Naive thymus-derived CD4-positive, alpha-beta T cell (primary cell): ENCODE measurements around the gene PCDH8. TPM values are rescaled to one million over a fixed set of nuclear protein-coding genes. Genes with fewer than 3 reads are reported as not detected.

Experiments
- ATAC-seq: fragments of 150-1000 bp; cut with Tn5 transposase; 2 replicates; pipeline ENCODE4 v1.10.0; 2021; ENCODE audit warnings: mild to moderate bottlenecking, moderate library complexity
- CTCF ChIA-PET: fragments of 350-600 bp; sonication (Branson Sonifier 250); formaldehyde crosslinking; loops from one replicate; lab custom pipeline; 2021; ENCODE audit warnings: antibody characterized with exemption; lab: Charles Lee
- POLR2A ChIA-PET: fragments of 350-600 bp; sonication (Branson Sonifier 250); formaldehyde crosslinking; loops from one replicate; lab custom pipeline; 2021; ENCODE audit warnings: antibody characterized with exemption, inconsistent platforms; lab: Charles Lee
- DNase-seq, 9 donors: peaks; one replicate each; pipeline versions ENCODE4 v3.0.0 to v3.0.0-alpha.2; 2020 to 2022; ENCODE audit warnings: mixed read lengths in 1 of 9
- H3K27ac ChIP-seq: one replicate; pipeline ENCODE4 v1.7.0; 2013; ENCODE audit warnings: mild to moderate bottlenecking, low read depth, low read length, moderate library complexity
- H3K27me3 ChIP-seq, 2 donors: one replicate each; pipeline ENCODE4 v1.7.0; 2013; ENCODE audit warnings: low read length in 2 of 2, mild to moderate bottlenecking in 2 of 2, moderate library complexity in 2 of 2; ENCODE audit not compliant: control insufficient read depth in 2 of 2, insufficient read depth in 2 of 2
- H3K36me3 ChIP-seq, 3 experiments: 1 replicate in 2 of 3; 2 replicates in 1 of 3; pipeline ENCODE4 v1.7.0; 2013; ENCODE audit warnings: low read length in 3 of 3, mild to moderate bottlenecking in 3 of 3, moderate library complexity in 1 of 3; ENCODE audit not compliant: insufficient read depth in 3 of 3, control insufficient read depth in 2 of 3
- H3K4me1 ChIP-seq, 2 donors: one replicate each; pipeline ENCODE4 v1.7.0; 2013; ENCODE audit warnings: low read length in 2 of 2, mild to moderate bottlenecking in 2 of 2, moderate library complexity in 1 of 2; ENCODE audit not compliant: control insufficient read depth in 2 of 2, insufficient read depth in 2 of 2
- H3K4me3 ChIP-seq: 2 replicates; pipeline ENCODE4 v1.7.0; 2013; ENCODE audit warnings: mild to moderate bottlenecking, low read length
- H3K9me3 ChIP-seq, 3 experiments: 1 replicate in 2 of 3; 2 replicates in 1 of 3; pipeline ENCODE4 v1.7.0; 2013; ENCODE audit warnings: low read length in 3 of 3; ENCODE audit not compliant: control insufficient read depth in 2 of 3
- H3K27ac Mint-ChIP-seq, 9 donors: one replicate each; pipeline ENCODE4 v1.8.0; 2020 to 2022; ENCODE audit warnings: mixed read lengths in 9 of 9, mild to moderate bottlenecking in 8 of 9, moderate library complexity in 5 of 9, inconsistent platforms in 2 of 9
- H3K27me3 Mint-ChIP-seq, 5 donors: one replicate each; pipeline ENCODE4 v1.8.0; 2021 to 2022; ENCODE audit warnings: mixed read lengths in 5 of 5, mild to moderate bottlenecking in 1 of 5
- H3K36me3 Mint-ChIP-seq, 5 donors: one replicate each; pipeline ENCODE4 v1.8.0; 2020 to 2022; ENCODE audit warnings: mixed read lengths in 5 of 5, mild to moderate bottlenecking in 3 of 5, inconsistent platforms in 1 of 5
- H3K4me1 Mint-ChIP-seq, 7 donors: one replicate each; pipeline ENCODE4 v1.8.0; 2020 to 2022; ENCODE audit warnings: mixed read lengths in 7 of 7, mild to moderate bottlenecking in 3 of 7, inconsistent platforms in 1 of 7
- H3K4me3 Mint-ChIP-seq, 10 donors: one replicate each; pipeline ENCODE4 v1.8.0; 2020 to 2022; ENCODE audit warnings: mild to moderate bottlenecking in 10 of 10, mixed read lengths in 10 of 10, moderate library complexity in 6 of 10, inconsistent platforms in 2 of 10
- H3K9me3 Mint-ChIP-seq, 11 donors: one replicate each; pipeline ENCODE4 v1.8.0; 2020 to 2022; ENCODE audit warnings: mixed read lengths in 11 of 11, mild to moderate bottlenecking in 4 of 11, inconsistent platforms in 1 of 11, moderate library complexity in 1 of 11
- intact Hi-C, 2 donors: fragments of 100-400 bp; cut with micrococcal nuclease; formaldehyde crosslinking; loops; one replicate each; pipeline ENCODE4 v1.15.1; 2023
- polyA plus RNA-seq, 2 donors: library from polyadenylated mRNA; unstranded; fragments of 300-500 nt; fragmentation: Illumina TruSeq; gene quantifications; one replicate each; pipeline ENCODE4 v1.2.3, GENCODE V29; 2021
- total RNA-seq, 6 experiments: library from RNA in 5 of 6; stranded (reverse) in 5 of 6; gene quantifications; 1 replicate in 5 of 6; 2 replicates in 1 of 6; pipeline ENCODE4 v1.2.3 and lab custom pipeline; 2021 to 2026

Gene PCDH8
- total and polyA plus RNA-seq, 7 experiments from 2014 or later = not detected

GRCh38 chr13:52810526-52810925 is 37.9 kb downstream of the PCDH8 start:
- Mint-ChIP-seq H3K27me3 (peaks cover 12 to 36% (median 19%) of the 10 kb centered on the region in 5 donors), H3K4me3 (no peak overlapping the region), H3K4me1 (peaks cover 0 to 6% (median 0%) of the 10 kb centered on the region in 7 donors), H3K36me3 (no peaks in the 10 kb centered on the region), H3K9me3 (peaks cover 0 to 7% (median 0%) of the 10 kb centered on the region in 11 donors), H3K27ac (no peak overlapping the region)
- POLR2A ChIA-PET = no interaction called here
- Histone ChIP-seq H3K27ac (no peak overlapping the region), H3K4me3 (no peak overlapping the region), H3K9me3 (no peaks in the 10 kb centered on the region), H3K4me1 (no peaks in the 10 kb centered on the region), H3K36me3 (no peaks in the 10 kb centered on the region), H3K27me3 (no peaks in the 10 kb centered on the region)
- no peak for ATAC-seq
- DNase-seq = no peak
- intact Hi-C loops = no loop called here
- CTCF ChIA-PET = no interaction called here

- Mint-ChIP-seq H3K27ac (no peak overlapping the region), H3K27me3 (peaks cover 13 to 41% (median 24%) of the 10 kb centered on the region in 5 donors), H3K4me1 (peaks cover 0 to 6% (median 0%) of the 10 kb centered on the region in 7 donors), H3K36me3 (no peaks in the 10 kb centered on the region), H3K9me3 (peaks cover 0 to 7% (median 0%) of the 10 kb centered on the region in 11 donors), H3K4me3 (no peak overlapping the region)
- no peaks in the 10 kb centered on the region for H3K9me3 ChIP-seq
- intact Hi-C loops = no loop called here
- no peak overlapping the region for H3K27ac ChIP-seq
- no peak overlapping the region for H3K4me3 ChIP-seq
- POLR2A ChIA-PET = no interaction called here
- no peak for ATAC-seq
- H3K36me3 ChIP-seq = no peaks in the 10 kb centered on the region
- DNase-seq = no peak
- no peaks in the 10 kb centered on the region for H3K27me3 ChIP-seq
- H3K4me1 ChIP-seq = no peaks in the 10 kb centered on the region
- CTCF ChIA-PET = no interaction called here
Measured at GRCh38 chr13:52810011-52810410, 38.4 kb downstream of the PCDH8 start.

GRCh38 chr13:52809310-52809769 is 39.1 kb downstream of the PCDH8 start:
- H3K27ac Mint-ChIP-seq = no peak overlapping the region
- Histone ChIP-seq H3K9me3 (no peaks in the 10 kb centered on the region), H3K4me3 (no peak overlapping the region), H3K27ac (no peak overlapping the region), H3K4me1 (no peaks in the 10 kb centered on the region), H3K36me3 (no peaks in the 10 kb centered on the region), H3K27me3 (no peaks in the 10 kb centered on the region)
- intact Hi-C loops = loop anchor here in 1 of 2 donors (2.0 kb wide), 3 partner anchors 145 to 201 kb away; no protein-coding TSS in a partner anchor
- H3K4me3 Mint-ChIP-seq = no peak overlapping the region
- ATAC-seq (peak; percentile 67), DNase-seq (peak in 6 of 9 donors; percentile 3 to 38 (median 14))
- POLR2A ChIA-PET = no interaction called here
- H3K4me1 Mint-ChIP-seq = peaks cover 0 to 6% (median 0%) of the 10 kb centered on the region in 7 donors
- H3K9me3 Mint-ChIP-seq = peaks cover 0 to 6% (median 0%) of the 10 kb centered on the region in 11 donors
- H3K27me3 Mint-ChIP-seq = peaks cover 13 to 43% (median 24%) of the 10 kb centered on the region in 5 donors
- CTCF ChIA-PET = no interaction called here
- no peaks in the 10 kb centered on the region for H3K36me3 Mint-ChIP-seq

- H3K27me3 ChIP-seq = no peaks in the 10 kb centered on the region
- ChIA-PET CTCF (no interaction called here), POLR2A (no interaction called here)
- ATAC-seq (no peak), DNase-seq (no peak)
- H3K36me3 Mint-ChIP-seq = no peaks in the 10 kb centered on the region
- no peaks in the 10 kb centered on the region for H3K9me3 ChIP-seq
- peaks cover 0 to 6% (median 0%) of the 10 kb centered on the region in 7 donors for H3K4me1 Mint-ChIP-seq
- peaks cover 13 to 43% (median 27%) of the 10 kb centered on the region in 5 donors for H3K27me3 Mint-ChIP-seq
- H3K9me3 Mint-ChIP-seq = peaks cover 0 to 2% (median 0%) of the 10 kb centered on the region in 11 donors
- H3K4me1 ChIP-seq = no peaks in the 10 kb centered on the region
- H3K4me3 ChIP-seq = no peak overlapping the region
- H3K36me3 ChIP-seq = no peaks in the 10 kb centered on the region
- H3K27ac ChIP-seq = no peak overlapping the region
- H3K27ac Mint-ChIP-seq = no peak overlapping the region
- intact Hi-C loops = loop anchor here in 1 of 2 donors (2.0 kb wide), 3 partner anchors 144 to 200 kb away; no protein-coding TSS in a partner anchor
- H3K4me3 Mint-ChIP-seq = no peak overlapping the region
Measured at GRCh38 chr13:52808842-52809219, 39.6 kb downstream of the PCDH8 start.

- no peaks in the 10 kb centered on the region for H3K36me3 Mint-ChIP-seq
- CTCF ChIA-PET = no interaction called here
- no peaks in the 10 kb centered on the region for H3K4me1 ChIP-seq
Measured at GRCh38 chr13:52806029-52806428, 42.4 kb downstream of the PCDH8 start.

GRCh38 chr13:52804202-52804641 is 44.2 kb downstream of the PCDH8 start:
- Mint-ChIP-seq H3K4me1 (peaks cover 0 to under 1% (median 0%) of the 10 kb centered on the region in 7 donors), H3K4me3 (no peak overlapping the region), H3K27me3 (peaks cover 6 to 39% (median 29%) of the 10 kb centered on the region in 5 donors), H3K27ac (no peak overlapping the region), H3K36me3 (no peaks in the 10 kb centered on the region), H3K9me3 (no peaks in the 10 kb centered on the region)
- Histone ChIP-seq H3K27ac (no peak overlapping the region), H3K4me1 (no peaks in the 10 kb centered on the region), H3K9me3 (no peaks in the 10 kb centered on the region), H3K36me3 (no peaks in the 10 kb centered on the region), H3K27me3 (no peaks in the 10 kb centered on the region), H3K4me3 (no peak overlapping the region)
- intact Hi-C loops = no loop called here
- CTCF ChIA-PET = no interaction called here
- DNase-seq = no peak
- ATAC-seq = no peak
- POLR2A ChIA-PET = no interaction called here

More at GRCh38 chr13:52806029-52806428, 42.4 kb downstream of the PCDH8 start:
- H3K27me3 Mint-ChIP-seq = peaks cover 9 to 38% (median 27%) of the 10 kb centered on the region in 5 donors
- Histone ChIP-seq H3K36me3 (no peaks in the 10 kb centered on the region), H3K9me3 (no peaks in the 10 kb centered on the region), H3K27ac (no peak overlapping the region), H3K27me3 (no peaks in the 10 kb centered on the region), H3K4me3 (no peak overlapping the region)
- ATAC-seq = no peak
- POLR2A ChIA-PET = no interaction called here
- no peak overlapping the region for H3K4me3 Mint-ChIP-seq
- DNase-seq = no peak
- peaks cover 0 to 6% (median 0%) of the 10 kb centered on the region in 7 donors for H3K4me1 Mint-ChIP-seq
- no peaks in the 10 kb centered on the region for H3K9me3 Mint-ChIP-seq
- intact Hi-C loops = no loop called here
- H3K27ac Mint-ChIP-seq = no peak overlapping the region

GRCh38 chr13:52800856-52801255 is 47.6 kb downstream of the PCDH8 start:
- ChIA-PET CTCF (no interaction called here), POLR2A (no interaction called here)
- Histone ChIP-seq H3K4me1 (no peaks in the 10 kb centered on the region), H3K4me3 (no peak overlapping the region), H3K9me3 (no peaks in the 10 kb centered on the region), H3K27me3 (no peaks in the 10 kb centered on the region), H3K27ac (no peak overlapping the region), H3K36me3 (no peaks in the 10 kb centered on the region)
- Mint-ChIP-seq H3K27ac (no peak overlapping the region), H3K36me3 (no peaks in the 10 kb centered on the region), H3K27me3 (peaks cover under 1 to 47% (median 34%) of the 10 kb centered on the region in 5 donors), H3K4me3 (no peak overlapping the region), H3K9me3 (no peaks in the 10 kb centered on the region), H3K4me1 (no peaks in the 10 kb centered on the region)
- ATAC-seq (no peak), DNase-seq (no peak)
- intact Hi-C loops = no loop called here
